Stimulated activated CD8-positive, alpha-beta memory T cell treated with anti-CD3 and anti-CD28 coated beads, Interleukin-7, amount 100 ng/mL, for 4 hours (primary cell): Measurements from ENCODE around the gene DOHH.
"Not testable (repeated sequence)": the region's sequence is repeated elsewhere in the genome, so short reads cannot be mapped to it uniquely, and the experiment has no call there.

Experiments
- DNase-seq, 2 donors: peaks; one replicate each; pipeline ENCODE4 v3.0.0-alpha.2; 2020; ENCODE audit warnings: low read depth in 2 of 2

The DOHH gene

DNA sequence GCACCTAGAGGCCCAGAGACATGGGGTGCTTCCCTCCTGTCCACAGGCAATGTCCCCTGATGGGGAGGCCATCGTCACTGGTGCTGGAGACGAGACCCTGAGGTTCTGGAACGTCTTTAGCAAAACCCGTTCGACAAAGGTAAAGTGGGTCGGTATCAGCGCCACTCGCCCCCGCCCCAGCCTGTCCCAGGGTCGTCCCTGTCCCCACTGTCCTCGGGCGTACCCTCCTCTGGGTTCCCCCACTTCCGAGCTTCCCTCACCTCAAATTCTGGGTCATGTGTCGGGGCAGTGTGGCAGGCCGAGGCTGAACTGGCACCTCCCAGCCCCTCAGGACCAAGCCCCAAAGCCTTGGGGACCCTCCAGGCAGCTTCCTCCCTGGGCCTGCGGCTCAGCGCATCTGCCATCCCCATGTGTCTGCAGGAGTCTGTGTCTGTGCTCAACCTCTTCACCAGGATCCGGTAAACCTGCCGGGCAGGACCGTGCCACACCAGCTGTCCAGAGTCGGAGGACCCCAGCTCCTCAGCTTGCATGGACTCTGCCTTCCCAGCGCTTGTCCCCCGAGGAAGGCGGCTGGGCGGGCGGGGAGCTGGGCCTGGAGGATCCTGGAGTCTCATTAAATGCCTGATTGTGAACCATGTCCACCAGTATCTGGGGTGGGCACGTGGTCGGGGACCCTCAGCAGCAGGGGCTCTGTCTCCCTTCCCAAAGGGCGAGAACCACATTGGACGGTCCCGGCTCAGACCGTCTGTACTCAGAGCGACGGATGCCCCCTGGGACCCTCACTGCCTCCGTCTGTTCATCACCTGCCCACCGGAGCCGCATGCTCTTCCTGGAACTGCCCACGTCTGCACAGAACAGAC lies 34.1 kb upstream of the DOHH start:
- no peak for DNase-seq

DNA sequence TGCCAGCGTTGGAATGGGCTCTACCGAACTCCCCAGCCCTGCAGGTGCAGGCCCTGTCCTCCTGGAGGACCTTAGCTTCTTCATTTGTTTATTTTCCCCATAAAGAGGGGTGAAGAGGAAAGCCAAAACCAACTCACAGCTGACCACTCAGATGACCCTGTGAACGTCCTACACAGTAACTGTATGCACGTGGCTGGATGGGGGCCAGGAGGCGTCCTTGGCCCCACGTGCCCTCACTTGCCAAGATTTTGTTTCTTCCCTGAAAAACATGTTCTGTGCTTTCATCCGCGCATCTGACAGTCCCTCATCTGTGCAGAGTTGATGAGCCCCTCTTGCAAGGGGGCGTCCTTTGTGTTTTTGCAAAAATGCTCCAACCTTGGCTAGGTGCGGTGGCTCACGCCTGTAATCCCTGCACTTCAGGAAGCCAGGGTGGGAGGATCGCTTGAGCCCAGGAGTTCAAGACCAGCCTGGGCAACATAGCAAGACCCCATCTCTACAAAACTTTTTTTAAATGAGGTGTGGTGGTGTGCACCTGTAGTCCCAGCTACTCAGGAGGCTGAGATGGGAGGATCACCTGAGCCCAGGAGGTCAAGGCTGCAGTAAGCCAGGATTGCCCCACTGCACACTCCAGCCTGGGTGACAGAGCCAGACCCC lies 33.2 kb upstream of the DOHH start:
- no peak for DNase-seq

DNA sequence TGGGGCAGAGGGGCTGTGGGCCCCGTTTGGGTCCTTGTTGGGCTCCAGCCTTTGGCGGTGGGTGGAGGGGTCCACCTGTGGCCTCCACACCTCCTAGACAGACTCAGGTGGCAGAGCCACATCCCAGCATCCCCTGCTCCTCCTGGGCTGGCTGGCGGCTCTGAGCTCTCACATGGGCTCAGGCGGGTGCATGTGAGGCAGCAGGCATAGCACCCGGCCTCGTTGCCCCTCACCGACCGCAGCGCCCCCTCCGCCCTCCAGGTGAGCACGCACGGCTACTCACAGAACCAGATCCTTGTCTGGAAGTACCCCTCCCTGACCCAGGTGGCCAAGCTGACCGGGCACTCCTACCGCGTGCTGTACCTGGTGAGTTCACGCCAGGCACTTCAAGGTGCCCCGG lies 32.6 kb upstream of the DOHH start:
- DNase-seq = no peak

DNA sequence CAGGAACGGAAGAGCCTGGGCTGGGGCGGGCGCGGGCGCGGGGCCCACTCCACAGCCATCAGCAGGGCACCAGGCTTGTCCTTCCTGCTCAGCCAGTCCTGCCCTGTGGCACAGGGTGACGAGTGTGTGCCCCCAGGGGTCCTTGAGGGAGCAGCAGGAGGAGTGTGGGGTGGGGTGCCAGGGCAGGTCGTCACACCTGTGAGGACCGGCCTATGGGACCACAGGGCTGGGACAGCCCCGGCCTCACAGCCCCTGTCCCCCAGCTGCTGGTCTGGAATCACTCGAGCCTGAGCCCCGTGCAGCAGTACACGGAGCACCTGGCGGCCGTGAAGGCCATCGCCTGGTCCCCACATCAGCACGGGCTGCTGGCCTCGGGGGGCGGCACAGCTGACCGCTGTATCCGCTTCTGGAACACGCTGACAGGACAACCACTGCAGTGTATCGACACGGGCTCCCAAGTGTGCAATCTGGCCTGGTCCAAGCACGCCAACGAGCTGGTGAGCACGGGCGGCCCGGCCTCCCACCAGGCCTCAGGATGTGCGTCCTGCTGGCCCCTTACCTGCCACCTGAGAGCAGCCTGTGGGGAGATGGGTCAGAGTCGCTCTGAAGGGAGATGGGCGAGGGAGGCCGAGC lies 31.8 kb upstream of the DOHH start:
- DNase-seq = no peak

DNA sequence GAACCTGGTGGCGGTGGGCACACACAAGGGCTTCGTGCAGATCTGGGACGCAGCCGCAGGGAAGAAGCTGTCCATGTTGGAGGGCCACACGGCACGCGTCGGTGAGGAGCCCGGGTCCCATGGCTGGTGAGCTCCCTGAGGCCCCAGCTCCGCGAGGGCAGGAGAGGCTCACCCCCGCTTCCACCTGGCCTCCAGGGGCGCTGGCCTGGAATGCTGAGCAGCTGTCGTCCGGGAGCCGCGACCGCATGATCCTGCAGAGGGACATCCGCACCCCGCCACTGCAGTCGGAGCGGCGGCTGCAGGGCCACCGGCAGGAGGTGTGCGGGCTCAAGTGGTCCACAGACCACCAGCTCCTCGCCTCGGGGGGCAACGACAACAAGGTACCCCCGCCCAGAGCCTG lies 31.2 kb upstream of the DOHH start:
- no peak for DNase-seq

DNA sequence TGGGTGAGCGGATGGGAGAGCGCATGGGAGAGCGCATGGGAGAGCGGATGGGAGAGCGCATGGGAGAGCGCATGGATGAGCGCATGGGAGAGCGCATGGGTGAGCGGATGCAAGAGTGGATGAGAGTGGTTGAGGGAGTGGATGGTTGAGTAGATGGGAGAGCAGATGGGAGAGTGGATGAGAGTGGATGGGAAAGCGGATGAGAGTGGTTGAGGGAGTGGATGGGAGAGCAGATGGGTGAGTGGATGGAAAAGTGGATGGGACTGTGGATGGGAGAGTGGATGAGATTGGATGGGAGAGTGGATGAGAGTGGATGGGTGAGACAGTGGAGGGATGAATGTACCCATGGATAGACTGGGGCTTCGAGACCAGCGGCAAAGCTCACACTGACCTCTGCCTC lies 29.9 kb upstream of the DOHH start:
- DNase-seq = no peak

DNA sequence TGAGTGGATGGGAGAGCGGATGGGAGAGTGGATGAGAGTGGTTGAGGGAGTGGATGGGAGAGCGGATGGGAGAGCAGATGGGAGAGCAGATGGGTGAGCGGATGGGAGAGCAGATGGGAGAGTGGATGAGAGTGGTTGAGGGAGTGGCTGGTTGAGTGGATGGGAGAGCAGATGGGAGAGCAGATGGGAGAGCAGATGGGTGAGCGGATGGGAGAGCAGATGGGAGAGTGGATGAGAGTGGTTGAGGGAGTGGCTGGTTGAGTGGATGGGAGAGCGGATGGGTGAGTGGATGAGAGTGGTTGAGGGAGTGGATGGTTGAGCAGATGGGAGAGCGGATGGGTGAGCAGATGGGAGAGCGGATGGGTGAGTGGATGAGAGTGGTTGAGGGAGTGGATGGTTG lies 28.8 kb upstream of the DOHH start:
- DNase-seq = not testable (repeated sequence)

DNA sequence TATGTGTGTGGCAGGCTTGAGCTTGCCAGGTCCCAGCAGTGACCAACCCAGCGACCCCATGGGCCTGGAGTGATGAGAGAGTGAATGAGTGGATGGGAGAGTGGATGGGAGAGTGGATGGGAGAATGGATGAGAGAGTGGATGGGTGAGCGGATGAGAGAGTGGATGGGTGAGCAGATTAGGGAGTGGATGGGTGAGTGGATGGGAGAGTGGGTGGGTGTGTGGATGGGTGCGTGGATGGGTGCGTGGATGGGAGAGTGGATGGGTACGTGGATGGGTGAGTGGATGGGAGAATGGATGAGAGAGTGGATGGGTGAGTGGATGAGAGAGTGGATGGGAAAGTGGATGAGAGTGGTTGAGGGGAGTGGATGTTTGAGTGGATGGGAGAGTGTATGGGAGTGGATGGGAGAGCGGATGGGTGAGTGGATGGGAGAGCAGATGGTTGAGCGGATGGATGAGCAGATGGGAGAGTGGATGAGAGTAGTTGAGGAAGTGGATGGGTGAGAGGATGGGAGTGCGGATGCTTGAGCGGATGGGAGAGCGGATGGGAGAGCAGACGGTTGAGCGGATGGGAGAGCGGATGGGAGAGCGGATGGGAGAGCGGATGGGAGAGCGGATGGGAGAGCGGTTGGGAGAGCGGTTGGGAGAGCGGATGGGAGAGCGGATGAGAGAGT lies 28.2 kb upstream of the DOHH start:
- DNase-seq = no peak

DNA sequence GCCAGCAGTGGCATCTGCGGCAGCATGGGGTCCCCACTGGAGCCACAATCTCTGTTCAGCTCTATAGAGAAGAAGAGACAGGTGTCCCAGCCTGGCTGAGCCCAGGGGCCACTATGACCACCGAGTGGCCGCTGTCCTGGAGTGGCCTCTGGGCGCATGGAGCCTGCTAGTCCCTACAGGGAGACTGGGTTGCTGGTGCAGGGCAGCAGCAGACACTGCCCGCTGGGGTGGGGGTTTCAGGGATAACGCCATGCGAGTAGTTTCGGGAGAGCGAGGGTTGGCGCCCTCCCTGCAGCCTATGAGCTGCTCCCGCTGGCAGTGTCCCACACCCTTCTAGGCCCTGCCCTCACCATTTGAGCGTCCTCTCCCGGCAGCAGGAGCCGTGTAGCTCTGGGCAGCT lies 27.6 kb upstream of the DOHH start:
- no peak for DNase-seq

DNA sequence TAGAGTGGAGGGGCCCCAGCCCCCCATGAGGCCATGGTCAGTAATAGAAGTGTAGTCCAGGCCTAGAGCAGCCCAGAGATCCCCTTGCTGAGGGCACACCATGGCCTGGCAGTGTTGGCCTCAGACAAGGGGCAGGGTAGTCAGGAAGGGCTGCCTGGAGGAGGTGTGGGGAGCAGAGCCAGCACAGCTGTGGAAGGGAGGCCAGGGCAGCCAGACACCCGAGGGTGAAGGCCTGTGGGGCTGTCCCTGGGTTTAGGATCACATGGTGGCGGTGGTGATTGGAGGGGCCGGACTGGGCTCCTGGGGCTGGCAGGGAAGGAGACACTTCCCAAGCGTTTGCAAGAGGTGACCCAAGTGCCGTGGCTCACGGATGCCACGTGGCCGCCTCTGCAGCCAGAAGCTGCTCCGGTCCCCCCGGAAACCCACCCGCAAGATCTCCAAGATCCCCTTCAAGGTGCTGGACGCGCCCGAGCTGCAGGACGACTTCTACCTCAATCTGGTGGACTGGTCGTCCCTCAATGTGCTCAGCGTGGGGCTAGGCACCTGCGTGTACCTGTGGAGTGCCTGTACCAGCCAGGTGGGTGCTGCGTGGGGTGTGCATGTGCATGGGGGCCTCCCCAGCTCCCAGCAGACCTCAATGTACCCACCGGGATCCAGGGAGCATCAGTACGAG lies 26.9 kb upstream of the DOHH start:
- no peak for DNase-seq

DNA sequence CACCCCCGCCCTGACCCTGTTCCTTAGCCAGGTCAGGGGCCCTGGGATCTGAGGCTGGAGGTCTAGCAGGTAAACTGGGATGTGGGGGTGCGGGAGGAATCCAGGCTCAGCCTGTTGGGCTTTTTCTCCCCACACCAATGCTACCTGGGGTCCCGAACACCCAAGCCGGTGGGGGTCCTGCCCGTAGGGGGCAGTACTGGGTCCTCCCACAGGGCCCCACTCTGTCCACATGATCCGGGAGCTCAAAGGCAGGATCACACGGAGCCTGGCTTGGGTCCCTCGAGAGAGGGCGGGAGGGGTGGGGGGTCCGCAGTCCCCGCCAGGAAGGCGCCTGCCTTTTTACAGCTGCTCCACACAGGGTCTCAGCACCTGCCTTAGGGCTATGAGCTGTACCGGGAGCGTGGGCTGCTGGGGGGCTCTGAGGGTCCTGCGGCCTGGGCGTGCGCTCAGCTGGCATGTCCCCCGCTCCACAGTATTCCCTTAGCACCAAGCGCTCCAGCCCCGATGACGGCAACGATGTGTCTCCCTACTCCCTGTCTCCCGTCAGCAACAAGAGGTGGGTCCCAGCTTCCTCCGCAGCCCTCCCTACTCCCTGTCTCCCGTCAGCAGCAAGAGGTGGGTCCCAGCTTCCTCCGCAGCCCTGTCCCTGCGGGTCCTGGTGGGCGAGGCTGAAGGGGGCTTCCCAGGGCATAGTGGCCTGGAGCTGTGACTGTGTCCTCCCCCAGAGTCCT lies 26.2 kb upstream of the DOHH start:
- no peak for DNase-seq

DNA sequence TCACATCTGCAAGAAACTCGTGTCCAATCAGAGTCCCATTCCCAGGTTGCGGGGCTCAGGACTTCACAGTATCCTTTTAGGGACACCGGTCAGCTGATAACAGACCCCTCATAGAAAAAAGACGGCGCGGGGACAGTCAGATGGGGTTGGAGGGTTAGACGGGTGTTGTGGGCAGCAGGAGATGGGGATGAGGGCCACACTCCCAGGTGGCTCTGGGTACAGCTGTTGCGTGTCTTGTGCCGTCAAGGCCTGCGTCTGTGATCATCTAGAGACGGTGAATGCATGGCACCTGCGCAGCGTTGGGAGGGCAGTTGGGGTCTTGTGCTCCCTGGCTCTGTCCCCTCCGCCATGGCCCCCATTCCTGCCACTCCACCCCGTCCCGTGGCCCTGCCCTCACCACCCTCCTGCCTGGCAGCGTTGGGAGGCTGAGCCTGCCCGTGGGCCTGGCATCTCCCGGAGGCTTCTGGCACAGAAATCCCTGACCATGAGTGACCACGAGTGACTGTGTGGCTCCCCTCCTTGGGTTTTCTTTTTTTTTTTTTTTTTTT lies 24.5 kb upstream of the DOHH start:
- DNase-seq = no peak

DNA sequence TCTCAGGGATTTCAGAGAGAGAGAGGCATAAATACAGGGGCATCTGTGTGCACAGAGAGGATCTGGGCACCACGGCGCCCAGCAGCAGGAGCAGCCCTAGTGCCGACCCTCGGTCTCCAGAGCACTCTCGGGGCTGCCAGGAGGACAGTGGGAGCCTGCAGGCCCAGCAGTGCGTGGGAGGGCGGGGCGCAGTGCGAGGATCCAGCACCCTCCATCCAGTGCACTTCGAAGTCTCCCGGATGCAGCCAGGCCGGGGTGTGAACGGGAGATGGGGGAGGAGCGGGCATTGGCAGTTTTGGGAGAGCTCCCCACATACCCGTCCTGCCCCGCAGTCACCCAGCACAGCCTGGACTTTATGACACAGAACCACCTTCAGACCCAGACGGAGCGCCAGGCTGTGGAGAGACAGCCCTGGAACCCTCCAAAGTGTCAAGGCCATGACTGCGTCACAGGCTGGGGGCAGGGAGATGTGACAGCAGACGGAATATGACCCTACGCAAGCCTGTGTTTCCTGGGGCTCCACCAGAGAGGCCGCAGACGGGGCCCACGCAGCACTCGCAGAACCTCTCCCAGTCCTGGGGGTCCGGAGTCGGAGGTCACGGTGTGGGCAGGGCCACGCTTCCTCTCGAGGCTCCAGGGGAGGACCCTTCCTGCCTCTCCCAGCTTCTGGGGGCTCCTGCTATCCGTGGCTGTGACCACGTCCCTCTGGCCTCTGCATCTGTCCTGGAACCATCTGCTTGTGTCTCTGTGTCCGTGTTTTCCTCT lies 23.8 kb upstream of the DOHH start:
- no peak for DNase-seq

DNA sequence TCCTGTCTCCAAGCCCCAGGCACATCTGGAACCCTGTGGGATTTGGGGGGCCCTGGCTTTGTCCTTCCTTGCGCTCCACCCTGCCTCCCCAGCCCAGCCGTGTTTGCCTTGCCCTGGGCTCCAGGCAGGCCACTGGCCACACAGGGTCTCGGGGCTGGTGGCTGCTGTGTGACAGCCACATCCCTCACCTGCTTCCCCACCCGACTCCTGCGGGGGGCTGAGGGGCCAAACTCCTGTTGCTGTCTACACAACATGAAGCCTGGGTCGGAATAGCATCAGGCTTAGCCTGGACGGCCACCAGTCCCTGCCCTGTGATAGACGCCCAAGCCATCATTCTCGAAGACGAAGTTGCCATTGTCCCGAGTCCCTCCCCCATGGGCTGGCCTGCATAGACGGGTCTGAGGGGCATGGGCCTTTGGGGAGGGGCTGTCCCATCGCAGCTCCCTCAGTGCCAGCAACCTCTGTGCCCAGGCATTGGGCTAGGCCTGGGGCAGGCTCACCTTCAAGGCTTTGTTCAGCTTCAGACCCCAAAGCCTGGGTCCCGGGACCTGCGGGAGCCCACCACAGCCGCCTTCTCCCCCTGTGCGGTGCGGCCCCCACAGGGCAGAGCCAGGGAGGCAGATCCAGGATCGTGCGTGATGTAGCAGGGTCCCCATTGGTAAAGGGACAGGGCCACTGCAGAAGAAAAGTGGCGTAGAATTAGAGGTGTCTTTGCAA lies 23.0 kb upstream of the DOHH start:
- DNase-seq = no peak

DNA sequence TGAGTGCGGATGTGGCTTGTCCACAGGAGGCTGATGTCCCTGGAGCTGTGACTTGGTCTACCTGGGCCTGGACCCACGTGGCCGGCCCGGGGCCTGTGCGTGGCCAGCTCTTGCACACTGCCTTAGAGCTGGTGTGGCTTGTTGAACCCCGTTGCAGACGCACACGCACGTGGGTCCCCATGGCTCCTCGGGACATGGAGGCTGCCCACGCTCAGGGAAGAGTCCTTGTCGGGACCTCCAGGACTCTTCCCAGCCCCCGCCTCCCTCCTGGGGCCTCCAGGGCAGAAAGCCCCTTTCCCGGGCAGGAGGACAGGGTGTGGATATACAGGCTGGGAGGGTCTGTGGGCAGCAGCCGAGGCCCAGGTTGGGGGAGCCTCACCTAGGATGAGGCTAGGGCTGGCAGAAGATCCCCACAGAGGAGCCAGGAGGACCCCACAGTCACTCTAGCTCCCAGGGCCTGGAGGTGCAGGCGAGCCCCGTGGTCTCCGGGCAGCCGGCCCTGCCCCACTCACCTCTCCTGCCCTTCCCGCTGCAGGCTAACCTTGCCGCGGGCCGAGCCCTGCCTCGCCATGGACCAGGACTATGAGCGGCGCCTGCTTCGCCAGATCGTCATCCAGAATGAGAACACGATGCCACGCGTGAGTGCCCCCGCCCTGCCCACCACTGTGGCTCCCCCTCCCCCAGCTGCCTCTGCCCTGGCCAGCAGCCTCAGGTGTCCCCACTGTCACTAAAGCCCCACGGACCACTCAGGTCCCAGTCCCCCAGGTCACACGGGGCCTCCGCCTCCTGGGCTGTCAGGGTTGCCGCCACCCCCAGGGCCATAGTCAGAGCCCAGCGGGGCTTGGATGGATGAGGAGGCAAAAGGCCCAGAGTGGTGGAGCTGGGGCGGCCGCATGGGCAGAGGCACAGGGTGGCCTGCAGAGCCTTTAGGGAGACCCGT lies 22.2 kb upstream of the DOHH start:
- DNase-seq = no peak

DNA sequence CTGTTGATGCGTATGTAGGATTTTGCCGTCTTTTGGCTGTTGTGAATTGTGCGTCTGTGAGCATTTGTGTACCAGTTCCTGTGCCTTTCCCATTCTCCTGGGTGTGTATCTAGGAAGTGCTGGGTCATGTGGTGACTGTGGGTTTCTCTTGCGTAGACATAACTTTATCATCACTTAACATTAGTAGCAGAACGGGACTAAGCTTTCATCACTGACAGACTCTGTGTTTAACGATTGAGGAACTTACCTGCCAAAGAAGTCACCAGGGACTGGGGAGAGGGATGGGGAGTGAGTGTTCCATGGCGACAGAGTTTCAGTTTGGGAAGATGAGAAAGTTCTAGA lies 20.6 kb upstream of the DOHH start:
- DNase-seq = no peak

DNA sequence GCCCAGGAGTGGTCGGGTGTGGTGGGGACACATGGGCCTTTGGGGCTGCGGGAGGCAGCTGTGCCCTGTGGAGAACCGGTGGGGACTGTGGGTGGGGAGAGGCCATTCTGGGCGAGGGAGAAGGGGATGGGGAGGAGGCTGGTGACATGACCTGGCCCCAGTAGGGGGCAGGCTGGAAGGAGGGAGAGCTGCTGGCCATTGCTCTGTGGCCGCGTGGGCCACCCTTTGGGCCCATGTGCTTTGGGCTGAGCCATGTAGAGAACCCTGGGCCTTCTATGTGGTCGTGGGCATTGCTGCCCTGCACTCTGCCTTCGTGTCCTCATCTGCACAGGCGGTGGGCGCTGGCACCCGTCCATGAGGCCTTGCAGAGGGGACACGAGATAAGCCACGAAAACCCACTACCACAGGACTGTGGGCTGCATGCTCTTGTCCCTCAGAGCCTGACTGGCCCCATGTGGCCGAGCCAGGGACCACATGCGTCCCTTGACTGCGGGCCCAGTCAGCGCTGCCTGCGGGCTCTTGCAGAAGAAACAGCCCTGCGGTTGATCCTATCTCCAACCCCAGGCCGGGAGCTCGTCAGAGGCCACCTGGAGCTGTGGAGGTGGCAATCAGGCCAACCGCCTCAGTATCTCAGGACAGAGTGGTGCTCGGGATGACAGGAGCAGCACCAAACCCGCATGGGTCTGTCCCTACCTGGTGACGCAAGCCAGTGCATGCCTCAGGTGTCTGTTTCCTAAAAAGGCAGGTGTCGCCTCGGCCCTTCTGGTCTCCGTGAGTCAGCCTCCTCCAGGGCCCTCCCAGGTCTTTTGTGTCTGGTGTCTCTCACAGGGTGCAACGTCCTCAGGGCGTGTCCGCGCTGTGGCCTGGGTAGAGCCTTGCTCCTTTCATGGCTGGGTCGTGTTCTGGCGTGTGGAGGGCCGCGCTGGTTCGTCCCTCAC lies 20.0 kb upstream of the DOHH start:
- no peak for DNase-seq
